HL-60/S4 treated with phorbol 12-myristate 13-acetate at 8.2 ng/mL for 4 days and 3 days (cell line): ENCODE results near the gene TP53.
"Not testable (repeated sequence)": the region's sequence is repeated elsewhere in the genome, so short reads cannot be mapped to it uniquely, and the experiment has no call there.

Source experiments
- in situ Hi-C: fragments of 300-500 bp; cut with MboI; formaldehyde crosslinking; loops from 2 replicates; pipeline ENCODE4 v1.15.0; 2022; ENCODE audit warnings: low sequenced_read_pairs

The TP53 gene

GRCh38 chr17:7634384-7634783 lies 52.9 kb downstream of the TP53 start:
- in situ Hi-C loops = no loop called here

DNA sequence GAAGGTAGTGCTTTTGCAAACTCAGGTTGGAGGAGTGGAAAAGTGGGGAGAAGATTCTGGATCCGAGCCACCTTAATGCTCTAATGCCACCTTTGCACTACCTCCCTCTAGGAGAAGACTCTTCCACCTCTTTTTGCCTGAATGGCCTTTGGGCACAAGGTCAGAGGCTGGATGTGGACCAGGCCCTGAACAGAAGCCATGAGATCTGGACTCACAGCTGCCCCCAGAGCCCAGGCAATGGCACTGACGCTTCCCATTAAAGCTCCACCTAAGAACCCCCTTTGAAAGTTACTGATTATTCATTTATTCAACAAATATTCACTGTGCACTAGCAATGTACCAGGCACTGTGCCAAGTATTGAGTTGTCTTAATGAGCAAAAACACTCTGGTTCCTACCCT lies 54.2 kb downstream of the TP53 start:
- in situ Hi-C loops = no loop called here

GRCh38 chr17:7632492-7632894 lies 54.8 kb downstream of the TP53 start:
- in situ Hi-C loops = no loop called here

DNA sequence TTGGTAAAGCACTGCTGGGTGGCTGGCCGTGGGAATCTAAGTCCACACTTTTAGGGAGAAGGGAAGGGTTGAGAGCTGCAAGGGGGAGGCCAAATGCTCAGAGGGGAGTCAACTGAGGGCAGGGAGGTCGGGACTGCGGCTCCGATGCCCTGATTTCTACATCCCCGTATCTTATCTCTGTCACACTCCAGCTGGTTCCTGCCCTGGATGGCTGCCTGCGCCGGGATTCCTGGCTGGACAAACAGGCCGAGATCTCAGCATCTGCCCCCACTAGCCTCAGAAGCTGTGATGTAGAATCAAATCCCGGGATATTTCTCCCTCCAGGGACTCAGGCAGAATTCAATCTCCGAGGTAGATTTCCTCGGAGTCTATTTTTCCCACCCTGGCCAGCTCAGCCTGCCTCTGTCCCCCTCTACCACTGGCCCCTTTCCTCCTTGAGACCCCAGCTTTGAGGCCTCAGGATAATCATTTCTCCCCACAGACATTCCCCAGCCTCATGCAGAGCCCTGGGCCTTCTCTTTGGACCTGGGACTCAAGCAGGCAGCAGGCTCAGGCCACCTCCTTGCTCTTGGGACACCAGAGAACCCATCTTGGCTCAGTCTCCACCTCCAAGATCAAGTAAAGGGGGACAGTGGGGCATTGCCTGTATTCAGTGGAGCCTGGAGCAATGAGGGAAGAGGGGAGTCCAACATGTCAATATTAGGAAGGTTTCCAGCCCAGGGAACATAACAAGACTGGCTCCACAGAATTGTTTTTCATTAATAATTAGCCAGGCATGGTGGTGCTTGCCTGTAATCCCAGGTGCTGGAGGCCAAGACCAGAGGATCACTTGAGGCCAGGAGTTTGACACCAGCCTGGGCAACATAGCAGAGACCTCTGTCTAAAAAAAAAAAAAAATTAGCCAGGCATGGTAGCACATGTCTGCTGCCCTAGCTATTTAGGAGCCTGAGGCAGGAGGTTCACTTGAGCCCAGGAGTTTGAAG lies 55.6 kb downstream of the TP53 start:
- in situ Hi-C loops = no loop called here

- in situ Hi-C loops = no loop called here
Measured at GRCh38 chr17:7629939-7630571, 57.2 kb downstream of the TP53 start, which contains the start of gene SHBG. Gene SHBG (plus strand): TSS chr17:7630135. CDS start chr17:7630173, 38 bp downstream.

DNA sequence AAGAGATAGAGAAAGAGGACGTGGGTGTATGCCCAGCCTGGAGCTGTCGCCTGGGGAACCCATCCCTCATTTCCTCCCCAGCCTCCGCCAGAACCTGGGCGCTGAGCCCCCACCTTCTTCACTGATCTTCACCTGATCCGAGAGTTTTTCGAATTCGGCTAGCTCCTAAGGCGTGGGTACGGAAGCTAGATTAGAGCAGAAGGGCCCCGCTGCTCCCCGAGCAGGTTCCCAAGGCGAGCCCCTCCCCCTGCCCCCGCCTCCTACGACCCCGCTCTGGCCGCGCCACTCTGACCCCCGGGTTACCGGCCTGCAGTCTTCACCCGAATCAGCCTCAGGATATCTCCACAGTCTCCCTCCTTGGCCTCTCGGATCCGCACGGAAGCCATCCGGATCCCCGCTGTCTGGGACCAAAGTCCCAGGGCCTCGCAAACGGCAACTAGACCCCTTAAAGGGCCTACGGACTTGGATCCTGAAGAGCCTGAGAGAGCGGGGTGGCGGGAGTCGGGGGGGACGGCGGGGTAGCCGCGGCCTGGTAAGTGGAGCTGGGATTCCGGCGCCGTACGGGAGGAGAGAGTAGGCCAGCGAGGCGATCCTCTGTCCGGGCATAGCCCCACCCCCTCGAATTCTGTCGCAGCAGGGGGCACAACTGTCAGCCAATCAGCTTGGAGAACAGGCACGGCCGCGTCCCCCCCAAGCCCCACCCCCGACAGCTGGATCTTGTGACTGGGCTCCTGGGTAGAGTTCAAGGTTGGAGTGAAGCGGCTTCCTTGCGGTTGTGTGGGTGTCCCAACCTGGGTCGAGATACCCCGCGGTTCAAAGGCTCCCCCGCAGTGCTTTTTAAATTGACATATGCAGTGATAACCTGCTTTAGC lies 59.8 kb downstream of the TP53 start, which contains the start of gene SAT2:
Gene SAT2 (minus strand): TSS at position 572 of the 872 bp plus-strand sequence. CDS start 186 bp downstream, at position 386.
- in situ Hi-C loops = no loop called here

GRCh38 chr17:7626956-7627249 lies 60.4 kb downstream of the TP53 start:
- in situ Hi-C loops = no loop called here

GRCh38 chr17:7626307-7626706 lies 61.0 kb downstream of the TP53 start:
- in situ Hi-C loops = no loop called here

DNA sequence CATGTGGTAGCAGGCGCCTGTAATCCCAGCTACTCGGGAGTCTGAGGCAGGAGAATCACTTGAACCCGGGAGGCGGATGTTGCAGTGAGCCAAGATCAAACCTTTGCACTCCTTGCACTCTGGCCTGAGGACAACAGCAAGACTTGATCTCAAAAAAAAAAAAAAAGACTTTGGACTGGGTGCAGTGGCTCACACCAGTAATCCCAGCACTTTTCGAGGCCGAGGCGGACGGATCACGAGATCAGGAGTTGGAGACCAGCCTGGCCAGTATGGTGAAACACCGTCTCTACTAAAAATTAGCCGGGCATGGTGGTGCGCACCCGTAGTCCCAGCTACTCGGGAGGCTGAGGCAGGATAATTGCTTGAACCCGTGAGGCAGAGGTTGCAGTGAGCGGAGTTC lies 61.5 kb downstream of the TP53 start:
- in situ Hi-C loops = not testable (repeated sequence)

- in situ Hi-C loops = no loop called here
Measured at GRCh38 chr17:7623661-7624060, 63.6 kb downstream of the TP53 start.

- in situ Hi-C loops = no loop called here
Measured at GRCh38 chr17:7620835-7621234, 66.5 kb downstream of the TP53 start.

DNA sequence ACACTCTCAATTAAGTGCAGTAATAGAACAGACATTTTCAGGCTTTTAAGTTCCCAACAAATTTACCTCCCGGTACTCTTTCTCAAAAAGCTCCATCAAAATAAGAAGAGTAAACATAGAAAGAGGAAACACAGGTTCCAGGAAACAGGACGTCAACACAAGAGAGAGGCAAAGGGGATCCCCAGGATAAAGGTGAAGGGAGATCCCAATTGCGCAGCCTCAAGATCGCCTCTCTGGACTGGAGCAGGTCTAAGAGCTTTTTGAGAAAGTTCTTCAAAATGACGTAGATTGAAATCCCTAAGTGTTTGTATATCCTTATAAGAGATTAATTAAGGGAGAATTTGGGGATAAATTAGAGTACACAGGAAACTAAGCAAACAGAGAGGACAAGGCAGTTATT lies 68.7 kb downstream of the TP53 start:
- in situ Hi-C loops = no loop called here
